ENCODE results near the gene SYNCRIP.
"Not testable (repeated sequence)": the region's sequence is repeated elsewhere in the genome, so short reads cannot be mapped to it uniquely, and the experiment has no call there.

The SYNCRIP gene

DNA sequence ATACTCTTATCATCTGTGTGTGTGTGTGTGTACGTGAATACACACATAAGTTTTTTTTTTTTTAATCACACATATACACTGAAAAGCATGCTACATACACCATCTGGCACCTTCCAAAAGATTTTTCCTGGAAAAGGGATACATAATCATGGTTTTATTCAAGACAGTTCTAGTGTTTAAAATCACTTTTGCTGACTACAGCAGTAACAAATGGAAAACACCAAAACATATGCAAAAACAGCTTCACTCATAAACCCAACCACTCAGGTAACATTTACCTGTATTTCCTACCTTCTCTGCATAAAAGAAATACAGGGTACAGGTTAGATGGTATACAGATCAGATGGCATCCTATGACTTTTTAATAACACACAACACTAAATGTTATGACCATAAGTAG is 51.5 kb downstream of the SYNCRIP start:
- Histone ChIP-seq H3K79me2 (ENCODE audit: insufficient read depth, low read length) (peaks cover 64% of the 10 kb centered on the region), H3K9ac (ENCODE audit: low read depth, low read length, poor library complexity, severe bottlenecking) (peak overlapping the region; percentile 37), H3K27me3 (ENCODE audit: insufficient read depth, low read length, poor library complexity, severe bottlenecking) (no peaks in the 10 kb centered on the region), H2AFZ (ENCODE audit: low read length) (no peak overlapping the region), H4K20me1 (ENCODE audit: insufficient read depth, low read length, poor library complexity, severe bottlenecking) (peaks cover 28% of the 10 kb centered on the region), H3F3A (ENCODE audit: low read depth) (peaks cover 8% of the 10 kb centered on the region), H3K9me3 (ENCODE audit: insufficient read depth, low read depth, low read length) (no peaks in the 10 kb centered on the region), H3K4me1 (ENCODE audit: insufficient read depth, low read length, poor library complexity, severe bottlenecking) (peaks cover 38% of the 10 kb centered on the region), H3K4me3 (ENCODE audit: low read length, poor library complexity, severe bottlenecking) (peak overlapping the region; percentile 94), H3K4me2 (ENCODE audit: low read depth, low read length, poor library complexity, severe bottlenecking) (peak overlapping the region; percentile 85), H3K36me3 (ENCODE audit: insufficient read depth, low read length) (no peaks in the 10 kb centered on the region), H3K9me2 (replicated peaks; ENCODE audit: low read depth, low read length) (no peaks in the 10 kb centered on the region)
- no peak for TF ChIP-seq EZH2phosphoT487 (IDR thresholded peaks at IDR 0.05; ENCODE audit: borderline replicate concordance)
- TF ChIP-seq CTCF (conservative IDR thresholded peaks at IDR 0.05; ENCODE audit: low read length) = no peak

DNA sequence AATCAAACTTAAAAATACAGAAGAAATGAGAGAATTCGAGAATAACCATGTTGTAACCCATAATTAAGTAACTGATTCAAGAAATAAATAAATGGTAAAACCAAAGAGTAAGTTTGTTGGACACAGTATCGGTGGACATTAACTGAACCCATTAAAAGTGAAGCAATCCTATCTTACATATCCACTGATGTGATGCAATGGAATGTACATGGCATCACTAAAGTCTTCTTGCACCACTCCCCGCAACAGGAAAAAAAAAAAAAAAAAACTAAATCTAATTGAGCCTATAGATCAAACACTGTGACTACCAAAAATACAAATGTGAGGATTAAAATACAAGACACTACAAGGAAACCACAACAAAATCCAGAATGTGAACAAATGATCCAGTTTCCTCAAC is 56.9 kb downstream of the SYNCRIP start:
- H2AFZ ChIP-seq (ENCODE audit: low read length) = no peak overlapping the region
- no peak overlapping the region for H3K4me2 ChIP-seq (ENCODE audit: low read depth, low read length, poor library complexity, severe bottlenecking)
- H3F3A ChIP-seq (ENCODE audit: low read depth) = no peaks in the 10 kb centered on the region
- peaks cover 16% of the 10 kb centered on the region for H4K20me1 ChIP-seq (ENCODE audit: insufficient read depth, low read length, poor library complexity, severe bottlenecking)
- H3K4me3 ChIP-seq (ENCODE audit: low read length, poor library complexity, severe bottlenecking) = no peak overlapping the region
- H3K79me2 ChIP-seq (ENCODE audit: insufficient read depth, low read length) = peaks cover 90% of the 10 kb centered on the region
- H3K9me3 ChIP-seq (ENCODE audit: insufficient read depth, low read depth, low read length) = peaks cover 20% of the 10 kb centered on the region; the same call in 1 of the 2 replicates
- no peak overlapping the region for H3K9ac ChIP-seq (ENCODE audit: low read depth, low read length, poor library complexity, severe bottlenecking)
- H3K27me3 ChIP-seq (ENCODE audit: insufficient read depth, low read length, poor library complexity, severe bottlenecking) = no peaks in the 10 kb centered on the region
- H3K9me2 ChIP-seq (replicated peaks; ENCODE audit: low read depth, low read length) = no peaks in the 10 kb centered on the region
- H3K36me3 ChIP-seq (ENCODE audit: insufficient read depth, low read length) = no peaks in the 10 kb centered on the region; the same call in 1 of the 2 replicates
- H3K4me1 ChIP-seq (ENCODE audit: insufficient read depth, low read length, poor library complexity, severe bottlenecking) = peaks cover 10% of the 10 kb centered on the region
- TF ChIP-seq EZH2phosphoT487 (IDR thresholded peaks at IDR 0.05; ENCODE audit: borderline replicate concordance) (no peak), CTCF (conservative IDR thresholded peaks at IDR 0.05; ENCODE audit: low read length) (no peak)

DNA sequence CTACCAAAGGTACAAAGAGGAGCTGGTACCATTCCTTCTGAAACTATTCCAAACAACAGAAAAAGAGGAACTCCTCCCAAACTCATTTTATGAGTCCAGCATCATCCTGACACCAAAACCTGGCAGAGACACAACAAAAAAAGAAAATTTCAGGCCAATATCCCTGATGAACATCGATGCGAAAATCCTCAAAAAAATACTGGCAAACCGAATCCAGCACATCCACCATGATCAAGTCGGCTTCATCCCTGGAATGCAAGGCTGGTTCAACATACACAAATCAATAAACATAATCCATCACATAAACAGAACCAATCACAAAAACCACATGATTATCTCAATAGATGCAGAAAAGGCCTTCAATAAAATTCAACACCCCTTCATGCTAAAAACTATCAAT is 59.9 kb downstream of the SYNCRIP start:
- not testable (repeated sequence) for H3F3A ChIP-seq (ENCODE audit: low read depth); H3K36me3 ChIP-seq (ENCODE audit: insufficient read depth, low read length); H3K9ac ChIP-seq (ENCODE audit: low read depth, low read length, poor library complexity, severe bottlenecking); H3K4me1 ChIP-seq (ENCODE audit: insufficient read depth, low read length, poor library complexity, severe bottlenecking); H3K4me3 ChIP-seq (ENCODE audit: low read length, poor library complexity, severe bottlenecking); H3K27me3 ChIP-seq (ENCODE audit: insufficient read depth, low read length, poor library complexity, severe bottlenecking); H3K4me2 ChIP-seq (ENCODE audit: low read depth, low read length, poor library complexity, severe bottlenecking); H2AFZ ChIP-seq (ENCODE audit: low read length); H3K9me2 ChIP-seq (replicated peaks; ENCODE audit: low read depth, low read length)
- Histone ChIP-seq H3K79me2 (ENCODE audit: insufficient read depth, low read length) (peaks cover 92% of the 10 kb centered on the region), H4K20me1 (ENCODE audit: insufficient read depth, low read length, poor library complexity, severe bottlenecking) (peaks cover 17% of the 10 kb centered on the region), H3K9me3 (ENCODE audit: insufficient read depth, low read depth, low read length) (peaks cover 20% of the 10 kb centered on the region; the same call in 1 of the 2 replicates)

DNA sequence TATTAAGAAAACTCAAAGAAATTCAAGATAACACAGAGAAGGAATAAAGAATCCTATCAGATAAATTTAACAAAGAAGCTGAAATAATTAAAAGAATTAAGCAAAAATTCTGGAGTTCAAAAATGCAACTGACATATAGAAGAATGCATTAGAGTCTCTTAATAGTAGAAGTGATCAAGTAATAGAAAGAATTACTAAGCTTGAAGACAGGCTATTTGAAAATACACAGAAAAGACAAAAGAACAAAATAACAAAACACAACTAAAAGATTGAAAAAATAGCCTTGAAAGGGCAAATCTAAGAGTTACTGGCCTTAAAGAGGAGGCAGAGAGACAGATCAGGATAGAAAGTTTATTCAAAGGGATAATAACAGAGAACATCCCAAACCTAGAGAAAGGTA is 61.1 kb downstream of the SYNCRIP start:
- H3K9me3 ChIP-seq (ENCODE audit: insufficient read depth, low read depth, low read length) = peaks cover 20% of the 10 kb centered on the region; the same call in 1 of the 2 replicates
- no peak overlapping the region for H3K9ac ChIP-seq (ENCODE audit: low read depth, low read length, poor library complexity, severe bottlenecking)
- H4K20me1 ChIP-seq (ENCODE audit: insufficient read depth, low read length, poor library complexity, severe bottlenecking) = peaks cover 27% of the 10 kb centered on the region
- TF ChIP-seq CTCF (conservative IDR thresholded peaks at IDR 0.05; ENCODE audit: low read length) (no peak), EZH2phosphoT487 (IDR thresholded peaks at IDR 0.05; ENCODE audit: borderline replicate concordance) (no peak)
- H3K9me2 ChIP-seq (replicated peaks; ENCODE audit: low read depth, low read length) = no peaks in the 10 kb centered on the region
- no peaks in the 10 kb centered on the region for H3K27me3 ChIP-seq (ENCODE audit: insufficient read depth, low read length, poor library complexity, severe bottlenecking)
- no peak overlapping the region for H2AFZ ChIP-seq (ENCODE audit: low read length)
- peaks cover 11% of the 10 kb centered on the region; the same call in 1 of the 2 replicates for H3K36me3 ChIP-seq (ENCODE audit: insufficient read depth, low read length)
- H3K4me1 ChIP-seq (ENCODE audit: insufficient read depth, low read length, poor library complexity, severe bottlenecking) = no peaks in the 10 kb centered on the region
- H3F3A ChIP-seq (ENCODE audit: low read depth) = no peaks in the 10 kb centered on the region
- peaks cover 94% of the 10 kb centered on the region for H3K79me2 ChIP-seq (ENCODE audit: insufficient read depth, low read length)
- no peak overlapping the region for H3K4me2 ChIP-seq (ENCODE audit: low read depth, low read length, poor library complexity, severe bottlenecking)
- H3K4me3 ChIP-seq (ENCODE audit: low read length, poor library complexity, severe bottlenecking) = no peak overlapping the region
